GM21825 (cell line): ENCODE data around the gene MGAT4D.
"Not testable (repeated sequence)": the region's sequence is repeated elsewhere in the genome, so short reads cannot be mapped to it uniquely, and the experiment has no call there.

Experiments used
- ATAC-seq: cut with Tn5 transposase; IDR thresholded peaks from one replicate; pipeline ENCODE4 v1.9.1; 2021; ENCODE audit warnings: mild to moderate bottlenecking, moderate library complexity; ENCODE audit not compliant: unreplicated experiment

The MGAT4D gene

GRCh38 chr4:140497747-140498636, at the start of gene MGAT4D:
Gene MGAT4D (minus strand): TSS chr4:140498293. CDS start chr4:140498222, 71 bp downstream.
- no peak for ATAC-seq

- ATAC-seq: no peak
These were observed 35.9 kb upstream of the MGAT4D start for GRCh38 chr4:140533951-140534480.

- no peak for ATAC-seq
These were observed 31.3 kb upstream of the MGAT4D start for GRCh38 chr4:140529434-140529833.

DNA sequence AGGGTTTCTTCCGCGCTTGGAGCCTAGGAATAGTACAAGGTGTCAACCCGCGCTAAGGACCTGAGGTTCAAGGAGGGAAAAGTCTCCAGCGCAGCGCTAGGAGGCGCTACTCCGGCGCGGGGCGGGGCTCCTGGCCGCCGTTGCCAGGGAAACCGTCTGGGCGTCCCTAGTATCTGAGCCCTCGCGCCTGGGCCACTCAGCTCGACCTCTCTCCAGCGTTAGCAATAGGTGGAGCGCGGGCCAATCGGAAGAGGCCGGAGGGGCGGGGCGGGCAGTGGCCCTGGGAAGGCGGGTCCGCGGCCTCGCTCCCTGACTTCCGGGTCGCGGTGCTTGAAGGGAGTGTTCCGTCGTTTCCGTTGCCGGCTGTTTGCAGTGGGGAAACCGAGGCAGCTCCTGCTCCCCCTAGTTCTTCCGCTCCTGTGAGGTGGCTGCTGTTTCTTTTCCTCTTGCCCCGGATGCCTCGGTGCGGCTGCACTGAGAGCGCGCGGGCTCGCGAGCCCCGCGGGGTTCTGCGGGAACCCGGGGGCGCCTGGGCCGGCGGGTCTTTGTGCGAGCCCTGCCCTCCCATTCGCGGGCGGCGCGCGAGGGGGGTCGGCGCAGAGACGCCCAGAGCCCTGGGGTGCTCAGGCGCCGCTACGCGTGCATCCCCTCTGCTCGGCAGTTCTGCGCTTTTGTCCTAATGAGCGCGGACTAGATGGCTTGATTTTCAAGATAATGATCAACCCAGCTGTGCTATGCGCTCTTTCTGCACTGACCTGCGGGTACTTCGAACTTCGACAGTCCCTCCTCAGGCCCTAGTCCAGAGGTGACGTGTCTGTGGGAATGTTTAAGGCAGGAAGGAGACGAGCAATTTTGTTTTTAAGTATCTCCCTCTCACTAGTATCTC, 26.0 kb upstream of the MGAT4D start, which contains the start of gene ELMOD2:
Gene ELMOD2, plus strand, starts transcription at position 312 of the 886 bp plus-strand sequence. CDS start 1,261 bp downstream, outside the sequence.
- ATAC-seq: peak; percentile 100

DNA sequence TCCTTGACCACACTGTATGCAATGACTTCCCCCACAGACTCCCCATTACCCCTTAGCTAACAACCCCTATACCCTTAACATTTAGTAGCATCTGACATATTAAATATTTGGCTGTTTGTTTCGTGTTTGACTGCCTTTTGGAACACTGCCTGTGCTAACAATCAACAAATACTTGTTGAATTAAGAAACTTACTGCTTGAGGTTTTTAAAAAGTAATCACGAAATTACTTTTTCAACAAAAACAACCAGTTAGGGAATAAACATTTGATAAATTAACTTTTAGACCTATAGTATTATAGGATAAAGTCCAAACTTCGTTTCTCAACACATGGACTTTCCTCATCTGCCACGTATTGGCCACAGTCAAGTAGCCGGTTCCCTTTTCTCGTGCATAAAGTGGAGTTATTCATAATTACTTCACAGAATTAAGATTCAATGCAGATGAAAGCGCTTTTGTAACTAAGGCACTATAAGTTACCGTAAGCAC, 25.3 kb upstream of the MGAT4D start:
- peak; percentile 1 for ATAC-seq

DNA sequence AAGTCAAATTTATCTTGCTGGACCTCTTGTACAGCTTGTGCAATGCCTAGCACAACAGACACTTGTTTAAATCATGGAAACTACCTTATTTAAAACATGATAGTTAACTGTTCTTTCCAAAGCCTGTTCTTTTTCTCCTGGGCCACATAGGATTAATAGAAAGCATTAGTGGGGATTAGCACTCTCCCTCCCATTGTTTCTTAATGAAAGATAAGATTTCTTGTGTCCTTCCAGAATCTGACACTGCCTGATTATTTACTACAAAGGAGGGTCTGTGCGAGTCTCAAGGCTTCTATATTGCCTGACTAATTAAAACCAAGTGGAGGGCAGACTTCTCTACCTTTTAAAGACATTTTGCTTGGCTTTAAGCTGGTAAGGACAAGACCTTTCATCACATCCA, 17.3 kb upstream of the MGAT4D start:
- ATAC-seq: no peak

DNA sequence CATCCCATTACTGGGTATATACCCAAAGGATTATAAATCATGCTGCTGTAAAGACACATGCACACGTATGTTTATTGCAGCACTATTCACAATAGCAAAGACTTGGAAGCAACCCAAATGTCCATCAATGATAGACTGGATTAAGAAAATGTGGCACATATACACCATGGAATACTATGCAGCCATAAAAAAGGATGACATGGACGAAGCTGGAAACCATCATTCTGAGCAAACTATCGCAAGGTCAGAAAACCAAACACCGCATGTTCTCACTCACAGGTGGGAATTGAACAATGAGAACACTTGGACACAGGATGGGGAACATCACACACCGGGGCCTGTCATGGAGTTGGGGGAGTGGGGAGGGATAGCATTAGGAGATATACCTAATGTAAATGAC, 15.7 kb upstream of the MGAT4D start:
- ATAC-seq: not testable (repeated sequence)

DNA sequence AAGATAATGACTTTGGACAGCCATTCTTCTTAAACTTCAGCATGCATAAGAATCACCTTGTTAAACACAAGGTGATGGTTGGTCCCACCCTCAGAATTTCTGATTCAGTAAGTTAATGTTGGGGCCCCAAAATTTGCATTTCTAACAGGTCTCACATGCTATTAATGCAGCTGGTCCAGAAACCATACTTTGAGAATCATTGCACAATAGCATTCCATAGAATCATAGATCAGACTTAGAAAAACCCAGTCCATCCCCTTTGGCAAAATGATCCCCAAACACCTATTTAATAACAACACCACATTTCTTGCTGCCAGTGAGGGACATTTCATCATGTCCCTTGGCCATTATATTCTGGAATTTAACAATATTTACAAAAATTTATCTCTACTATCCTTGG, 6.2 kb upstream of the MGAT4D start:
- no peak for ATAC-seq

- ATAC-seq: no peak
These were observed 1.3 kb upstream of the MGAT4D start for GRCh38 chr4:140499391-140499790.

DNA sequence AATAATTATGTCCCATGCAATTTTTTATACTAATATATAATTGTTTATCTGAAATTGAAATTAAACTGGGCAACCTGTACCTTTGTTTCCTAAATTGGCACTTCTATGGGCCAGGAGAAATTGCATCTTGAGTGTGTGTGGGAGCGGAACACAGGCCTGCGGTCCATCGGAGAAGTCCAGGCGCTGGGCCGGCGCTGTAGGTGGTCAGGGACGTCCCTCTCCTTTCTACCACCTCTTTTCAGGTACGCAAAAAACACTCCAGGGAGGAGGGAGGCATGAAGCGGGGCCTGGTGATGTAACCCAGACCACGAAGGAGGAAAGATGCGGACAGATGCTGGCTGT, 717 bp downstream of the MGAT4D start:
- ATAC-seq: no peak

DNA sequence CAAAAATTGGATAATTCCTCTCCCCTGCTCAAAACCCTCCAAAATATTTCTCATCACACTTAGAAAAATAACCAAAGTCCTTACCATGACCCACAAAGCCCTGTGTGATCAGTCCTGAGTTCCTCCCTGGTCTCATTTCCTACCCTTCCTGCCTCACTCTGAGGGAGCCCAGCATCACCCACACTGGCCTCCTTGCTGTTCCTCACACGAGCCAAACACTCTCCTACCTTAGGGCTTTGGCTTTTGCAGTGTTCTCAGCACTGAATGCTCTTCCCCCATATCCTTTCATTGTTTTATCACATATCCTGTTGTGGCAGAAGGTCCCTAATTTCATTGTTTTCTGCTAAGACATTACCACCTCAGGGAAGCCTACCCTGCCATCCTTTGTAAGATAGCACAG, 12.2 kb downstream of the MGAT4D start:
- no peak for ATAC-seq

DNA sequence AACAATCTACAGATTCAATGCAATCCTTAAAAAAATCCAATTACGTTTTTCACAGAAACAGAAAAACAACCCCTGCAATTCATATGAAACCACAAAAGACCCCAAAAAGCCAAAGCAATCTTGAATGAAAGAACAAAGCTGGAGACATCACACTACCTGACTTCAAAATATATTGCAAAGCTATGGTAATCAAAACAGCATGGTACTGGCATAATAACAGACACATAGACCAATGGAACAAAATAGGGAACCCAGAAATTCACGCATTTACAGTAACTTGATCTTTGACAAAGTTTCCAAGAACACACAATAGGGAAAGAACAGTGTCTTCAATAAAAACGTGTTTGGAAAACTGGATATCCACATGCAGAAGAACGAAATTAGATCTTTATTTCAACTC, 14.6 kb downstream of the MGAT4D start:
- ATAC-seq: no peak

DNA sequence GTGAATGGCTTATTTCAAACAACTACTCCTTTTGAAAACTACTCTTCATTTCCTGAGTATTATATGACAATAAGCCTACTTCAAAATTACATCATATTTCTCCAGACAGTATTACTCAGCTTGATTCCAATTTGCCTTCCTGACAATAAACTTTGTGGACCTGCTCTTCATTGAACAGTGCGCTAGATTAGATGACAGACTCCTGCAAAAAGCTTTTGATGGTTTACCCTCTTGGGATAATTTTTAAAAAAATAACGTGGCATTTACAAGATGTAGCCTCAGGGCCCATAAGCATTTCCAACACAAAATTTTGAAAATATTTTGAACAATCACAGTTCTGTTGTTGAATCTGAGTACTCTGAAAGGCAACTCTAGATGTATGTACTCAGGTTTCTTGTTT, 25.9 kb downstream of the MGAT4D start:
- ATAC-seq: no peak

GRCh38 chr4:140469791-140470733, 28.0 kb downstream of the MGAT4D start:
- ATAC-seq: no peak

DNA sequence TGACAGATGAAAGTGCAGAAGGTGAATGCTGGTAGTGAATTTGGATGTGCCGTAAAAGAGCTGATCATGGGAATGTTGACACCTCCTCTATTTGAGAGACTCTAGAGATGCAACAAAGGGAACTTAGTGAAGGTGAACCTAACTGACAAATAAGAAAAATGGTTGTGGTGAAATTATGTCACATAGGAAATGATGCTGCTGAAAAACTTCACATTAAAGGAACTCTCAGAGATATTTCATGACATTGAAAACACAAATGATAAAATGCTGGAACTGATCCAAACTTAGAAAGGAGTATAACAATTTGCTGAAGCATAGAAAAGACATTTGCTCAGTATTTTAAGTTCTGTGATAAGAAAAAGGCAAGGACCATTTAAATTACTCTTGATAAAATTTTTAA, 31.9 kb downstream of the MGAT4D start:
- ATAC-seq: no peak

DNA sequence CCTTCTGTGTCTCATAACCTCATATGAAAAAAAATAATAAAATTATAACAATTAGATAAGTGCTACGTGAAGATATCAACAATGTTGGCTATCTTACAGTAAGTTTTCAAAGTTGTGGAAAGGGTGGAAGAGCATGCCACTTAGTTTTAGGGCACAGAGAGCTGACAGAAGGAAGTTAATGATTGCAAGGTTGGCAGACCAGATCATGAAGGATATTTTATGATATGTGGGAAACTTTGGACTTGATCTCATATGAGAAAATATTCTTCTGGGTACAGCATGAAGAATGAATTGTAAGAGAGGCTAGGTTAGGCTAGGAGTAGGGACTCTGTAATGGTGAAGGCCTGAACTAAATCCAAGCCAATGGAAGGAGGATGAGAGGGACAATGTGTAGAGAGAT, 34.5 kb downstream of the MGAT4D start:
- ATAC-seq: no peak

GRCh38 chr4:140463182-140463581, 34.9 kb downstream of the MGAT4D start:
- ATAC-seq: no peak

GRCh38 chr4:140450352-140450751, 47.7 kb downstream of the MGAT4D start:
- no peak for ATAC-seq

DNA sequence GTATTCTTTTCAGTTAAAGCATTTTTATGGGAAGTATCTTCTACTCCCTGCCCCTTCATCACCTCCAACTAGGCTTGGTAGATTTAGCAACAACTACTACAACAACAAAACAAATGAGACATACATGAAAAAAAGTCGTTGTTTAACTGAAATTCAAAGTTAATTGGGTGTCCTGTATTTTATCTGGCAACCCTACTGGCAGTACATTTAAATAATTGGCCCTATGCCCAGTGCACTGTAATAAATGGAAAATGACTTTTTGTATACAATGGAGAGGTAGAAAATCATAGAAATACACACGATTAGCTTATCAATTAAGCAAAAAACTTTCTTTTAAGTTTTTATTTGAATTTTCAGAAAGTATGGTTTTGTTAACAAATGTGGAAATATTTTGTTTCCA, 49.3 kb downstream of the MGAT4D start:
- ATAC-seq: no peak

- no peak for ATAC-seq
These were observed 49.9 kb downstream of the MGAT4D start for GRCh38 chr4:140448162-140448561.
